Activated gamma-delta T cell treated with Interleukin-2 at 50 U/mL for 16 hours (primary cell): ENCODE data around the gene THADA.
"Not testable (repeated sequence)": the region's sequence is repeated elsewhere in the genome, so short reads cannot be mapped to it uniquely, and the experiment has no call there.

Experiments
- DNase-seq: peaks from one replicate; pipeline ENCODE4 v3.0.0-alpha.2; 2020

Gene THADA

GRCh38 chr2:43194121-43194869 is 401.5 kb downstream of the THADA start:
- DNase-seq = no peak

DNA sequence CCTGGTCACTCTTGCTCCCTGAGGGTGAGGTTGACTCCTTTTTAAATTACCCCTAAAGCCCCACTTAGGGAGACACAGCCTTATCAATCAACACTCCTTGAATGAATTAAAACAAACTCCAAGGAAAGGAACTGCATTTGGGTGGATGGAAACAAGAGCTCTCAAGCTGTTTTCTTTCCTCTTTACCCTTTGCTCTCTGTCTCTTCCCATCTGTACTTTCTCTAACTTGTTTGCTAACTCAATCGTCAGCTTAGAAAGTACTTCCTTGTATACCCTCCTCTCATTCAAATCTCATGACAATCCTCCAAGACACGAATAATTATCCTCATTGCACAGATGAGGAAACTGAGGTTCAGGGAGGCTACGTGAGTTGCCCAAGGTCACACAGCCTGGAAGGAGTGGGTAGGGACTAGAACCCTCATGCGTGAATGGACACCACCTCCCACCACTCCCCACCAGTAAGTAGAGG is 402.2 kb downstream of the THADA start:
- no peak for DNase-seq

DNA sequence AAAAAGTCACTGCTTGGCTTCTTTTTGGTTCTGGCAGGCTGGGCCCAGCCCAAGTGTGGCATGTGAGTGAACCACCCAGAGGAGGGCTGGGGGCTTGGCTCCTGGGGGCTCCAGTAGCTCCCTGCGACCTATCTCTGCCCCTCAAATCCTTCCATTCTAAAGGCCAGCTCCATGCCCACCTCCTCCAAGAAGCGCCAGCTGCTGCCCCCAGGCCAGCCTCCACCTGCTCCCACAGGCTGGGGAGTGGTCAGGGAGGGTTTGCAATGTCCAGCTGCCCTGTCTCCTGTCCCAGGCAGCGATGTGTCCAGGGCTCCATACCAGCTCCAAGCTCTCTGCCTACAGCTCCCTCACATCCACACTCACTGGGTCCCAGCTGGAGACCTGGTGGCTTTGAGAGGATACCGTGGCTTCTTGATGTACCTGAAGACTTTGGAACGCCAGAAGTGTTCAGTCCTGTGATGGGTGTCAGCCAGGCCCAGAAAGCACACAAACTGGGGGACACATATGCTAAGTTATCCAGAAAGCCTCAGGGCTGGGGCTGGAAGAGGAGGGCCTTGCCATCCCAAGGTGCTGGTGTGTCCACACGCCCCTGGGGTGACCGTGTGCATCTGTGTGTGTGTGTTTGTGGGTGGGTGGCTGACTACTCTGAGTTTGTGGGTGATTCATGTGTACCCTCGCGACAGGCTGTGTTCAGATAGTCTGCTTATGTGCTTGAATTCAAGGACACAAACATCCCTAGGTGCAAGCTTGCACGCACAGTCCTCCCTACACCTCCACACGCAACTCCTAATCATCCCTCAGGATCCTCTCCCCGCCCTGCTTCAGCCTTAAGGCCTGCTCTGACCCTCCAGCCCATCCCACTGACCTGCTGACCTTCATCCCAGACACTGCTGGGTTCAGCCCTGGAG is 402.8 kb downstream of the THADA start:
- DNase-seq = no peak

DNA sequence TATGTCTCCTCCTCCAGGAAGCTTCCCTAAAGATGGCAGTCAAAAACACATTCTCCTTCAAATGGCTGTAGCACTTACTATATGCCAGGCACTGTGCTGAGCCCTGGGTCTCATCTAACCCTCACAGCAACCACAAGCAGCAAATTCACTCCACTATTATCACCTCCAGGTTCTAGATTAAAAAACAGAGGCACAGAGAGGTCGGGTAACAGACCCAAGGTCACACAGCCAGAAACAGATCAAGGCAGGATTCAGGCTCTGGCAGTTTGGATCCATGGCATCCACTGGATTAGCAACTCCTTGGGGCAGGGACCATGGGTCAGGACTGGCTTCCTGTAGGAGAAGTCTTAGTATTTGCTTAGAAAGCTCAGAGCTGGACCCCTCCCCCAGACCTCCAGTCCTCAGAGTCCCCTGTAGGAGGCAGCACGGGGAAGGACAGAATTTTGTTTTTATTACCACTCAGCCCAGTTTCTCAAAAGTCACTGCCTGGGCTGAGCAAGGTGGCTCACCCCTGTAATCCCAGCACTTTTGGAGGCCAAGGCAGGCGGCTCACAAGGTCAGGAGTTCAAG is 403.8 kb downstream of the THADA start:
- no peak for DNase-seq

DNA sequence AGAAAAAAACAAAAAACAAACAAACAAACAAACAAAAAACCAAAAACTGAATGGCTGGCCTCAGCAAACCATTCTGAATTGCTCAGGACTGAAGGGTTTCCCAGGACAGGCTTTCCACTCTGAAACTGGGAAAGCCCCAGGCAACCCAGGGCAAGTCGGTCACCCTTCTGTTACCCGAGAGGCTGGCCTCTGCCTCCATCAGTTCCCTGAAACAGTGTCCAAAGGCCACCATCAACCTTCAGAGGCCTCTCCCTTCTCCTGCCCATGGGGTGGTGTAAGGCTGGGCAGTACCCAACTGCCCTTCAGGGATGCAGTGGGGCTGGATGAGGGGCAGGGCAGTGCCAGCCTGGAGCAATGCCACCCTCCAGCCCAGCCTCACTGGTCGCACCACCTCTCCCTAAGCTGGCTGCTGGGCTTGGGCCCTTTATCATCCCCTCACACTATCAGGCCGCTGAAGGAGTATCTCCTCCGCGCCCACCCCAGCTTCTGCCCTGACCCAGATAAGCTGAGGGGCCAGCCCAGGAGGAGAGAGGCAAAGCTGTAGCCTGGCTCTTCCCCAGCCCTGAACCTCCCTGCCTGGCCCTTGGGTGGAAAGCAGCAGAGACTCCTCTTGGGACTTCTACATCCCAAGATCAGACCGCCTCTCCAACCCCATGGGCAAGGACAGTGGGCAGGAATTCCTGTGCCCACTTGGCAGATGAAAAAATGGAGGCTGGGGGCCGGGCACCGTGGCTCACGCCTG is 405.4 kb downstream of the THADA start:
- DNase-seq = no peak

DNA sequence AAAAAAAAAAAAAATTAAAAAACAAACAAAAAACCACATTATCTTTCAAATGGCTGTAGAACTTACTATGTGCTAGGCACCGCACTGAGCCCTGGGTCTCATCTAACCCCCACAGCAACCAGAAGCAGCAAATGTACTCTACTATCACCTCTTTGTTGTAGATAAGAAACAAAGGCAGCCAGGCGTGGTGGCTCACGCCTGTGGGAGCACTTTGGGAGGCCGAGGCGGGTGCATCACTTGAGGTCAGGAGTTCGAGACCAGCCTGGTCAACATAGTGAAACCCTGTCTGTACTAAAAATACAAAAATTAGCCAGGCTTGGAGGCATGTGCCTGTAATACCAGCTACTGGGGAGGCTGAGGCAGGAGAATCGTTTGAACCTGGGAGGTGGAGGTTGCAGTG is 406.0 kb downstream of the THADA start:
- DNase-seq = not testable (repeated sequence)

GRCh38 chr2:43188561-43189386 is 407.1 kb downstream of the THADA start:
- no peak for DNase-seq

DNA sequence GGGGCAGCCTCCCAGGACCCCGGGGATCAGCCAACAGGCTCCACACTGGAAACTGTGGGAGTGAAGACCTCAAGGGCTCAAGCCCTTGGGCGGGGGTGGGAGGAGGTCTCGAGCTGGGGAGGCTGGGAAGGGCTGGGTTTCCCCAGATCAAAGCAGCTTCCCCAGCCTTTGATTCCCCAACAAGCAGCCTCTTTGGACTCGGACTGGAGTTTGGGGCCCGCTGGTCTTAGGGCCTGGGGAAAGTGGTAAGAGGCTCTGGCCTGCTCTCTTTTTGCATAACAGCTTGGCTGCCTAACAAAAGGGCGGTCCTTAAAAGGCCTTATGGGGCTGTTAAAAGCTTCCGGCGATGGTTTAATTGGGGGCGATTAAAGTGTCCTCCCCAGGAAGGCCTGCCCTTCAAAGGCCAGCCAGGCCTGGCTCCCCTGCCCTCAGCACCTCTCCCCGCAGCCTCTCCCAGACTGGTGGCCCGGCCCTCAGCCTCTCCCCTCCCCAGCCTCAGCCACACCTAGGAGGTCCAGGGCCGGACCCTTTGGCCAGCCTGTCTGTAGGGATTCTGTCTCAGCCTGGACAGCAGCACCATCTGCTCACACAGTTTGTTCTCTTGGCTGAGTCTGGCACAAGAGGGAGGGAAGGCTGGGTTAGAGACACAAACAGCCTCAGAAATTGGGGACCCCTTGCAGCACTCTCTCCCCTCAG is 409.0 kb downstream of the THADA start:
- no peak for DNase-seq

DNA sequence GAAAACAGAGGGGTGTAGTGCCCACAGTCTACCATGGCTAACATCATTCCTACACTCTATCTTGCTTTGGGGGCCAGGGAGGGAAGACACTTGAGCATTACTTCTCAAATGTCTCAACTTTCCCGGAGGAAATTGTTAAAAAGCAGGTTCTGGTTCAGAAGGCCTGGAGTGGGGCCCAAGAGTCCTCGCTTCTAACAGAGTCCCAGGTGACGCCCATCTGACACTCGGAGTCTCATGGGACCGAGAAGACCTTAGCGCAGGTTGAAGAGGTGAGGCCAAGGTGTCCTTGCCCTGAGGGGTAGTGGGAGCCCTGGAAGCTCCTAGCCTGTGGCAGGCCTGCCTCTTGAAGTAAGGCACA is 409.5 kb downstream of the THADA start:
- no peak for DNase-seq

DNA sequence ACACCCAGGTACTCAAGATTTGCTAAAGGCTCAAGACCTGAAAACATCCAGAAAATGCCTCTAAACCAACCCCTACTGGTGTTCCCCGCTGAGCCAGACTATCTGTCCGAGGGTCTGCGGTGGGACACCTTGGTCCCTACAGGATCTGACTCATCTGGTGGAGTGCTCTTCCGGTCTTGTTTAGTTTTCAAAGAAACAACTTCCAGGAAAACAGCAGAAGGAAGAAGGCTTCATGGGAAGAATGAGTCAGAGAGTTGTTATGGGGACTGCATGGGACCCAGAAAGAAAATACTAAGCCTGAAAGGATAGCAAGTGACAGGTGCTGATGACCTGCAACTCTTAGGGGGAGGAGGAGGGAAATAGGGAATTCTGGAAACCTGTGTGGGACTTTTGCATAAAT is 410.7 kb downstream of the THADA start:
- DNase-seq = no peak

GRCh38 chr2:43184339-43184895 is 411.4 kb downstream of the THADA start:
- DNase-seq = peak; percentile 43

- no peak for DNase-seq
These were observed 412.1 kb downstream of the THADA start for GRCh38 chr2:43183743-43184142.

DNA sequence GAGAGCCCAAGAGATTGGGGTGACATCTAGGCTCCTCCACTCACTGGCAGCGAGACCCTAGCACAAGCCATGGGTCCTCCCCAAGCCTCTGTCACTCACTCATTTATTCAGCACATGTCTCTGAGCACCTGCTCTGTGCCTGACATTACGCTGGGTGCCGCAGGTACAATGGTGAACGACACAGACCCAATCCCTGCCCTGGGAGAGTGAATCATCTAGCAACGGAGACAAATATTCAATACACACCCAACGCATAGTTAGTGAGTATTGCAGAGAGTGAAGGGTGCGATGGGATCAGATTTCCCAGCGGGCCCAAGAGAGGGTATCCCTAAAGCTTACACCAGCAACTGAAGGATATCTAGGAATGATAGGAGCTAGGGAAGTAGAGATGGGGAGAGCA is 414.9 kb downstream of the THADA start:
- DNase-seq = no peak
